Inferior parietal cortex (tissue), 1 donor: ENCODE measurements around the gene LRP3.
"Not testable (repeated sequence)": the region's sequence is repeated elsewhere in the genome, so short reads cannot be mapped to it uniquely, and the experiment has no call there.

ENCODE experiments used
- DNase-seq: peaks from one replicate; pipeline ENCODE4 v3.0.0-alpha.2; 2016; ENCODE audit errors: extremely low spot score

Gene LRP3

DNA sequence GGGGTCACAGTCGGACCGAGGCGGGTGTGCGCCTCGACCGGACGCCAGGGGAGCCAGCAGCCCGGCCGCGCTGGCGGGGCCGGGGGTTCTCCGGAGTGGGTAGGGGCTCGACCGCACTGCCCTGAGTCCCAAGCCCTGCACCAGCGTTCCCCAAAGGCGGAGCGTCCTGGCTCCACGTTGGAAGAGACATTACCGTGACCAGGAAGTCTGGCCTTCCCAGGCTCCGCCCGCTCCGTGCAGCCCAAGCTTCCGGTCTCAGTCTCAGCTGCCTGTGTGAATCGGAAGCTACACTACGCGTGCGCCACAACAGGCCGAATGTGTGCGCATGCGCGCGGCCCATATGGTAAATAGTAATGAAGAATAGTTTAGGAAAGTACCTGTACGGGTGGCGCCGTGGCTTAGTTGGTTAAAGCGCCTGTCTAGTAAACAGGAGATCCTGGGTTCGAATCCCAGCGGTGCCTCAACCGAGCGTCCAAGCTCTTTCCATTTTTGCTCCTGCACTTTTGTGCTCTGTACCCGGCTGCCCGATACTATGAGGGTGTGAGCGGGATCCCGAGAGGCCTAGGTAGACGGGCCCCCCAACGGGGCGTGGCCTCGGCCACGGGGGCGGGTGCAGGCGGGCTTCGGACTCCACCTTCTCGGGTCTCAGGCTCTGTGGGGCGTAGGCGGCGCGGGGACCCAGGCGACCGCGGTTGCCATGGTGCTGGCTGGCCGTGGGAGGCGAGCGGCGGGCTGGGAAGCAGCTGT is 17.3 kb upstream of the LRP3 start:
- DNase-seq: peak; percentile 98

DNA sequence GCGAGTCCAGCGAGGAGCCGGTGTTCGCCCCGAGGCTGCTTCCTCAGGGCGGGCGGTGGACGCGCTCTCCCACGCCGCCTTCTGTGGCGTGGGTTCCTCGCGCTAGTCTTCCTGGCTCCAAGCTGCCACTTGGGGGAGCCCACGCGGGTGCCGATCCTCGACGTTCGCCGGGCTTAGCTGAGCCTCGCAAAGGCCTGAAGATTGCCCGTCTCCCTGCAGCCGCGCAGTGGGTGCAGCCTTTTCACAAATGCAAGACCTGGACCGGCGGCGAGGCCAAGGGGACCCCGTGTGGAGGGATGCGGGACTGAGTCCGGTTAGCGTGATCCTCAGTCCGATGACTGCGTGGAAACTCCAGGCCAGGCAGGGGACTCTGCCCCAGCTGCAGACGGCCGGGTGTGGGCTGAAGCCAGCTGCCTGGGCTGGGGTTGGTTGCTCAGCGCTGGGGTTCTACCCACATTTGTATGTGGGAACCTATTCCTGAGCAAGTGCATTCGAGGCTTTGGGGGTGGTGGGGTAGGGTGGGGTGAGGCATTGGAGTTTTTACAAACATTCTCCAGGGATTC is 16.6 kb upstream of the LRP3 start:
- no peak for DNase-seq

DNA sequence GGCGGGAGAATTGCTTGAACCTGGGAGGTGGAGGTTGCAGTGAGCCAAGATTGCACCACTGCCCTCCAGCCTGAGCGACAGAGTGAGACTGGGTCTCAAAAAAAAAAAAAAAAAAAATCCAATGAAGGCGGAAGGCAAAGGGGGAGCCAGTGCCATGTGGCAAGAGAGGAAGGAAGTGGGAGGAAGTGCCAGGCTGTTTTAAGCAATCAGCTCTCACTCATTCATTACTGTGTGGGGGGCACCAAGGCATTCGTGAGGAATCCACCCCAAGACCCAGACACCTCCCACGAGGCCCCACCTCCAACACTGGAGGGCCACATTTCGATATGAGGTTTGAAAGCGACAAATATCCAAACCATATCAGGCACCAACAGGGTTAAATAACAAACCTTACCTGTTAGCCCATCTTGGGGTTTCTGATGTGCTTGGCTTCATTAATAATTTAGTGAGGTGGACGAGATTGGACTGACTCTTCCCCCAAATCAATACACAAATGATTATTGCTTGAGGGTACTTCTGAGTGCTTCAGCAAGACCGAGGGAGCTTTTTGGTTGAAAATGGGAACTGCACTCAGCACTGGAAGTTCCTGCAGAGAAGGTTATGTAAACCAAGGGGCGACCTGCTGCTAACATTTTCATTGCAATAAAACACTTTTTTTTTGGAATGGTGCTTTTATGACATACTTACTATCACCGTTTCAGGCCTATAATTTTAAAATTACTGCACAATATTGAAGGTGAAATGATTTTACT is 7.5 kb upstream of the LRP3 start:
- peak; percentile 17 for DNase-seq

DNA sequence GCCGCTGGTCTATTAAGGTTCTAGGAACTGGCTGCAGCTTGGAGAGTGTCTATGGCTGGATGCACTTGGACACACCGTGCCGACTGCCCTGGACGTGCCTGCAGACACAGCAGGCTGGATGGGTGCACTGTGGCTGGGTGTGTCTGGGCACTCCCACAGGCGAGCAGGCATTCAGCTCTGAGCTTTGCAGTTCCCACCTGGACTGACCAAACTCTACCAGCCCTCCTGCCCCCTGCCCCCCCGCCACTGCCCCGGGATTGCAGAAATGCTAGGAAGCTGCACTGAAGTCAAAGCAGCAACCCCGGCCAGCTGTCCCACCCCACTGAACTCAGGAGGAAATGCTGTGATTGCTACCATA is 7.0 kb upstream of the LRP3 start:
- no peak for DNase-seq

DNA sequence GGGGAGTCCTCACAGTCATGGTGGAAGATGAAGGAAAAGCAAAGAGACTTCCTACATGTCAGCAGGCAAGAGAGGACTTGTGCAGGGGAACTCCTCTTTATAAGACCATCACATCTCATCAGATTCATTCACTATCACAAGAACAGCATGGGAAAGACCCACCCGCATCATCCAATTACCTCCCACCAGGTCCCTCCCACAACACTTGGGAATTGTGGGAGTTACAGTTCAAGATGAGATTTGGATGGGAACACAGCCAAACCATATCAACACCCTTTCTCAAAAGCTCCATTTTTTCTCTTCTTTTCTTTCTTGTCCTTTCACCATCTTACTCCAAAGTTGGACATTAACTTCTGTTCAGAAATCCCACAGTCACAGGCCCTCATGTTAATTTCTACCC is 4.7 kb upstream of the LRP3 start:
- no peak for DNase-seq

DNA sequence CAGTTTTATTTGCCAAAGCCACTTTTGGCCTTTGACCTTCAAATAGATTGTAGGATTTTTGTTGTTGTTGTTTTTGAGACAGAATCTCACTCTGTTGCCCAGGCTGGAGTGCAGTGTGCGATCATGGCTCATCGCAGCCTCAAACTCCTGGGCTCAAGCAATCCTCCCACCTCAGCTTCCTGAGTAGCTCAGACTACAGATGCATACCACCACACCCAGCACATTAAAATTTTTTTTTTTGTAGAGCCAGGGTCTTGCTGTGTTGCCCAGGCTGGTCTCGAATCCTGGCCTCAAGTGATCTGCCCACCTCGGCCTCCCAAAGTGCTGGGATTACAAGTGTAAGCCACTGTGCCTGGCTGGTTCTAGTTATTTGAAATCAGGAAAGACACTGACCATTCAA is 3.0 kb upstream of the LRP3 start:
- not testable (repeated sequence) for DNase-seq

DNA sequence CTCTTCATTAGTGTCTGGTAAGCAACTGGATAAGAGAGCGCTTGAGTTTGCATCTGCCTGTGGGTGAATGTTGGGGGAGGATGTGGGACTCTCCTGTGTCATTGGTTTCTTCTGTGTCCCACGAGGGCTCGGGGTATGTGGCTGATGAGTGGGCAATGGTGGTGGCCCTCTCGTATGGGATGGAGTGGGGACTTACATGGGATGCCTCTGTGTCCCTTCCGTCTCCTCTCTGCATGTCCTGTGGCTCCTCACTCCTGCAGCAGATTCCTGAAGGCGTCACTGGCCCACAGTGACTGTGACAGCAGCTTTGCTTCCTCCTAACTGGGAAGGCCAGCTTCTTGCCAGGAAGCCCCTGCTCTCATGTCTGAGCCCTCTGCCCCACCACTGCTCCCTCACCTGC is 2.6 kb upstream of the LRP3 start:
- DNase-seq: no peak

DNA sequence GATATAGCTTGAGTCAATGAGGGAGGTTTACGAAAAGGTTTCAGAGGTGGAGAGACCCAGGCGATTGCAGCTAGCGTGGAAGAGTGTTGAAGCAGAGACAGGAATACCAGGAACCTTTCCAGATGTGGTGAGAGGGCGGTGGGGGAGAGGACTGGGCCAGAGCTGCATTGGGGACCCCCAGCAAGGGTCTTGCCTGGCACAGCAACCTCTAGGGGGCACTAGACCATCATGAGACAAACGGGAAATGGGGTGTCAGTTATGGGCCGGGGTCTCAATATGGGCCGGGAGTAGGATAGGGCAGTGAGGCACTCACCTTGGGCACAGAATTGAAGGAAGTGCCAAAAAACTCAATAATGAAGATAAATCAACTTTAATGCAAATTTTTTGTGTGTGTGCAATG is 2.1 kb upstream of the LRP3 start:
- no peak for DNase-seq

DNA sequence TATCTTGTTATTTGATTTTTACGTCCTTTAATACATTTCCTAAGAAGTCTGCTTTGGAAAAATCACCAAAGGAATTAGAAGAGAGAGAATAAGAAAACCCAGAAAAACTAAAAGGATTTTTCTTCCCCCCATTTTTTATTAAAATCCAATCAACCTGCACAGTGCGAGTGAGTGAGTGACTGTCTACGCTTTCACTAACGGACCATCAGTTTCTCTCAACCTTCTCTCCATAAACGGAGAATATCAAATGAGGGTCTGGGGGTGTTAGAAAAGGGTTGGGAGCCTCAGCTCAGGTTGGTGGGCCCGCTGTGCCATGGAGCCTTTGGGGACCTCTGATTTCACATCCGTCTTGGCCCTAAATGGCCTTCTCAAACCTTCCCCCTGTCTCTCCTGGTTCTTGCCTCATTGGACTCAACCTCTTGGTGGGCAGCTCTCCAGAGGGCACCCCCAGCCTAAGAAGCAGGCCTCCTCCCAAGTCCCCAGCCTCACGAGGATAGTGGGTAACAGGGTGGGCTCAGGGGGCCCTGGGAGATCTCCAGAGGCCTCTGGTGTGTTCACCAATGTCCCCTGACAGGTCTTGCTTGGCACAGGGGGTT is 763 bp upstream of the LRP3 start:
- DNase-seq: no peak

DNA sequence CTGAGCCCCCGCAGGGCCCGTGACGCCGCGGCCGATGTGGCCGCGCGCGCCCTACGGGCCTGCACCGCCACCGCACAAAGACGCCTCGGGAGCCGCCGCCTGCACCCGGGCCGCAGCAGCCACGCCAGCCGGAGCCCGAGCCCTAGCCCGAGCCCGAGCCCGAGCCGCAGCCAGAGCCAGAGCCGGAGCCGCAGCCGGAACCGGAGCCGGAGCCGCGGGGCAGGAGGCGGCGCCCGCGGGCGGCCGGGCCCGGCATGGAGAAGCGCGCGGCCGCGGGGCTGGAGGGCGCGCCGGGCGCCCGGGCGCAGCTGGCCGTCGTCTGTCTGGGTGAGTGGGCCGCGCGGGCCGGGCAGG is 379 bp downstream of the LRP3 start:
- no peak for DNase-seq

DNA sequence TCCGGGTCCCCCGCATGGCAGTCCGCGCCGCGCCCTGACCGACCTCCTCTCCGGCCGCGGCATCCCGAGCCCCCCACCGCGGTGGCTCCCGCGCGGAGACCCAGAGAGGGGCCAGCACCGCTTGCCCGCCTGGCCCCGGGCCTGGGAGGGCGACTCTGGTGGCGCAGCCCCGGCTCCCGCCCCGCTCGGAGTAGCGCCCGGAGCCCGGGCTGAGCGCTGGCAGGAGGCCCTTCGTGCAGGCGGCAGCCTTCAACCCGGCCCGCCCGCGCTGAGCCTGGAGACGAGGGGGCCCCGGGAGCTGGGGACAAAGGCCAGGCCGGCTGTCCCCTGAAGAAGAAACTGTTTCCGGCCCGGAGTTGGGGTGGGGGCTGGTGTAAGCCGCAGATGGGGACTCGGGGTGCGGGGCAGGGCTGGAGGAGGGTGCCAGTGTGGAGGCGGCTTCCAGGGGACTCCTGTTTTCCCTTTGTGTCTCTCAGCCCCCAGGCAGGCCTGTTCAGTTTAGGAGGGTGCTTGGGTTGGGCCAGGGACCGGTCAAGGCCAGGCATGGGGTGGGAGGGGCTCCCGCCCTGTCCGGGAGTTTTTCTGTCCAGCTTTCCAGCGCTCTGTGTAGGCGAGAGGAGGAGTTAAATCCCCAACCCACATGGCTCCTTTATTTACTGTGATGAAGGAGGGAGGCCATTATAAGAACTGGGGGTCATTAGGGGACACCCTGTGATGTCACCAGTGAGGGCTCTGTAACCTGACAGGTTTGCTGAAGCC is 935 bp downstream of the LRP3 start:
- no peak for DNase-seq

DNA sequence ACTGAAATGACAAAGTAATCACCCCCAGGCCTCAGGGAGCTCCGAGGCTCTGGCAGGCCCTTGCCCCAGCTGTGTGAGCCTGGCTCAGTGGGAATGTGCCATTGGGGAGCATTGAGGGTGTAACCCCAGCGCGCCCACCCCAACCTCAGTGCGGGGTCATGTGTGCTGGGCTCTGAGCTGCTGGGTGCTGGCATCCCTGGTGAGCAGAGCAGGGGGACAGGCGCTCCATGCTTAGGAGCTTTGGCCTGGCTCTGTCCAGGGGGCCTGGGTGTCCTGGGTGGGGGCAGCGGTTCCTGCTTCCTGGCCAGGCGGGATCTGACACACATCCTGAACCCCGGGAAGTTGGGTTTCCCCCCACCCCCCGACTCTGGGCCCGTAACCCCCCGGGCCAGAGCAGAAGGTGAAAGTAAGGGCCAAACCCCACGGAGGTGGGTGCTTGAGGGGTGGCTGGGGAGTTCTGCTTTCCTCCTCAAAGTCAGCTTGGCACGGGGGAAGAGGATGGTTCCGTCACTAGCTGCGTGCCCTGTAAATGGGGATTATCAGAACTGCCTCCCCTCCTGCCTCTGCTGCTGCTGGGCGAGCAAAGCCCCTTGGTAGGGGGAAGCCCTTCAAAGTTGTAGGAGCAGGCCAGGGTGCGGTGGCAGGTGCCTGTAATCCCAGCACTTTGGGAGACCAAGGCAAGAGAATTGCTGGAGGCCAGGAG is 1.7 kb downstream of the LRP3 start:
- no peak for DNase-seq

DNA sequence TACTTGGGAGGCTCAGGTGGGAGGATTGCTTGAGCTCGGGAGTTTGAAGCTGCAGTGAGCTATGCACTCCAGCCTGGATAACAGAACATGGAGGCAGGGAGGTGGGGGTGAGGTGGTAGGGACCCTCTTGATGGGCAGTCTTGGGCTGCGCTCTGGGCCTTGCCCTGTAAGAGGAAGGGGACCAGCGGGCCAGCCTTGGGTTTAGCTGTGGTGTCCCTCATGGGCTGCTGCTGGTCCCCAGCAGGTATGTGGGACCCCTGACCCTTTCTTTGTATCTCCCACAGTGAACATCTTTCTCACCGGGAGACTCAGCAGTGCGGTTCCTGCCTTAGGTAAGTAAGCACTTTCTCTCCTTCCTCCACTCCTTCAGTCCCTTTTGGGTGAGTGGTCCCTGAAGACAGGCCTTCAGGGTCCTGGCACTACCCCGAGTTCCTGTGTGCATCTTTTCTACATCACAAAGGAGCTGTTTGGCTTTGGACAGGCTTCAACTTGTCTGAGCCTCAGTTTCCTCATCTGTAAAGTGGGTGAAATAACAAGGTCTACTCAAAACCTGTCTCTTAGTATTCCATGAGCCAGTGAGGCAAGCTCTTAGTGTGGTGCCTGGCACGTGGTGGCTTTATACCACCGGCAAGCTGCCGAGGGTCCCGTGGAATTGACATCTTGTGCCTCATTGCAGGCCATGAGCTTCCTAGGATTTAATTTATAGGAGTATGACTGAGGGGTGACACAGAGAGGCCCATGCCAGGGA is 2.5 kb downstream of the LRP3 start:
- DNase-seq: no peak

DNA sequence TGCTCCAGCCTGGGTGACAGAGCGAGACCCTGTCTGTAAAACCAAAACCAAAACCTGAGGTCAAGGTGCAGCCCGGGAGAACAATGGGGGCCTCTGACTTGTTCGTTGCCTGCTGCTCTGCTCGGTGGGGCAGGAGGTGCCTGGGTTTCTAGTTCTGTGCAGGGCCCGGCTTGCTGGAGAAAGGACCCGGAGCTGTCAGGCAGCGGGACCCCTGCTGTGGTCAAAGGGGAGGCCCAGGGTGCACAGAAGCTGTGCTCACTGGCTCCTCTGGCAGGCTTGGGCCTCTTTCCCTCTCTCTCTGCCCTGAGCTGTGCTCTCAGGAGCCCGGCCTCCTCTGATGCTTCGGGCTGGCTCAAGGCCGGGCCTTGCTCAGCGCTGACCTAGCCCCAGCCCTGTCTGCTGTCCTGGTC is 3.5 kb downstream of the LRP3 start:
- DNase-seq: no peak

DNA sequence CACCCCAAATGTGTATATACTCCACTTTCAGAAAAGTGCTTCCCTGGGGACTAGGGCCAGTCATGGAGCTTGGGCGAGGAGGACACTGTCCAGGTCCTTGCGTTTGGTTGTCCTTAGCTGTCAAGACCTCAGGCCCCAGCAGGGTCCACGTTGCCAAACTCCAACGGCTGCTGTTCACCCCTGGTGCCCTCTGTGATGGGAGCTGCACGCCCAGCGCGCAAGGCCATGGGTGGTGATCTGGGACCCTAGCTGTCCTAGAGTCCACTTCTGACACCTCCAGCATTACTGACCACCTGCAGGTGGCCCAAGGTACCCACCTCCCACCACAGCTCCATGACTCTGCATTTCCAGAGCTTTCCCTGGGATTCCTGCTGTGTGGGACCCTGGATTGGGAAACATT is 4.0 kb downstream of the LRP3 start:
- no peak for DNase-seq

DNA sequence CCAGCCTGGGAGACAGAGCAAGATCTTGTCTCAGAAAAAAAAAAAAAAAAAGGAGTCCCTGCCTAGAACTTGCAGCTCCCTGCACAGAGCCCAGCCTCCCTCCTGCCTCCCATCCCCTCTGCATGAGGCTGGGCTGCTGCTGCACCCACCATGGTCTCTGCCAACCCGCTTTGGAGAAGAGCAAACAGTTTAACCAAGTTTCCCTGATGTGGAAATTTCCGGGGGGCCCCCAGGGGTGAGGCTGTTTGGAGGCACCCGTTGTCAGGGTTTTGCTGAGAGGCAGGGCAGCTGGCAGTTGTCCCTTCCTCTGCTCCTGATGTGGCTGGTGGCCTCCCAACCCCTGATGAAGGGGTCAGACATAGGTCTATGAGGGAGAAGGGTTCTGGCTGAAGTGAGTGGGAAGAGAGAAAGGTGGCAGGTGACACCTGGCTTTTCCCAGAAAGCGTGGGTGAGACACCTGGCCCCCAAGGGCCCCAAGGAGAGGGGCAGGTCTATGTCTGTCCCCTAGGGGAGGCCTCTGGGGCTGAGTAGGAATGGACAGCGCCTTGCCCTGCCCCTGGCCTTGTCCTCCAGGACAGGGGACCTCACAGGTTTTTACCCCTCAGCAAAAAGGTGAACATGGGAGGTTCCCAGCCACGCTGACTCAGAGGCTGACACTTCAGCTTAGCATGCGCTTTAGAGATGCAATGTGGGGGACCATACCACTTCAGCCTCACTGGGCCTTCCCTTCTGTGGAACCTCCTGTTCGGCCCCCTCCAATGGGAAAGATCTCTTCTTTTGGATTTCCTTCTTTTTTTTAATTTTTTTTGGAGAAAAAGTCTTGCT is 5.5 kb downstream of the LRP3 start:
- no peak for DNase-seq

DNA sequence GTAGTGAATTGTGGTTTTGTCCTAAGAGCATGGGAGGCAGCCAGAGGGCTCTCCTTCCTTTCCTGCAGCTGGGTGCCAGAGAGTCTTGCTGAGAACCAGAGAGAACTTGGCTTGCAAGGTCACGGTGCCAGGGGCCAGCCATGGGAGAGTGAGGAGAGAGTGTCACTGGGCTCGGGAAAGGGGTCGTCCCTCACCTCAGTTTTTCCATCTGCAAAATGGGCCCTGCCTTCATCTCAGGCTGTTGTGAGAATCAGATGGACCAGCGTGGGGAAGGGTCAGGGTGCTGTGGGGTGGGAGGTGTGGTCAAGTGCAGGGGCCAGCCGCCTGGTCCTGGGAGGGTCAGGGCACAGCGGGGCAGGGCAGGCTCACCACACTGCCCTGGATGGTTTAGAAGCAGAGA is 7.3 kb downstream of the LRP3 start:
- no peak for DNase-seq

DNA sequence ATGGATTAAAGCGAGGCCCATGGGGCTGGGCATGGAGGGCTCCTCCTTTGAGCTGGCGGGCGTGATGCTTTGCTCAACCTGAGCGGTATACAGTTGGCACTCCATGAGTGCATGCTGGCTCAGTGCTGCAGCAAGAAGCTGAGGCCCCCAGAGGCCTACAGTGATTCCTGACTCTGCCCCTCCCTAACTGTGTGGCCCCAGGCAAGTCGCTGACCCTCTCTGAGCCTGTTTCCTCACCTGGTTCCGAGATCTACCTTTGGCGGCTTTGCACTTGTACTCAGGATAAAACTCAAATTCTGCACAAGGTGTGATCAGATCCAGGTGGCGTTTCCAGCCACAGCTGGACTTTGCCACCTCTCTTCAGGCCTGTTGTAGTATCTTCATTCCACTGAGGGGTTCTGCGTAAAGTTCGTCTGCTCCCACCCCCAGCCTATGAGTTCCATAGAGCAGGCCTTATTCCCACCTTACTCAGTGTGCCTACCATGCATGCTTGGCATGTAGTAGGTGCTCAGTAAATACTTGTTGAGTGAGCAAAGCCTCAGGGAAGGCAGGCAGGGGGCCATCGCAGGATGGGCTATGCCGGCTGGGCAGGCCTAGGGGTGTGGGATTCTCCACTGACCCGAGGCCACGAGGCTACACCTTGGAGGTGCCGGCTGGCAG is 7.9 kb downstream of the LRP3 start:
- no peak for DNase-seq
